K562 (cell line): Measurements from ENCODE around the gene MMP7. TPM values are rescaled to one million over a fixed set of nuclear protein-coding genes. Genes with fewer than 3 reads are reported as not detected.

Source experiments
- ATAC-seq: fragments of 200-7000 bp; cut with Tn5 transposase; 3 replicates; pipeline ENCODE4 v1.9.1; 2020; ENCODE audit warnings: moderate library complexity
- BruUV-seq: library from RNA; stranded (reverse); fragments of 400-500 nt; replicated peaks from 2 replicates; lab custom pipeline; 2021; lab: Mats Ljungman, UMichigan
- CTCF ChIA-PET: fragments of 300-600 bp; formaldehyde crosslinking; extraction: SDS; loops from one replicate; lab custom pipeline; 2021; ENCODE audit warnings: low intra/inter-chr PET ratio; lab: Yijun Ruan, JAX
- POLR2A ChIA-PET: fragments of 300-600, 350-650 bp; sonication (Branson Sonifier 250); formaldehyde crosslinking; extraction: SDS; loops from one replicate; lab custom pipeline; 2021; ENCODE audit warnings: antibody characterized with exemption, inconsistent platforms; lab: Yijun Ruan, JAX
- DNase-seq, 4 experiments: peaks; one replicate each; pipeline versions ENCODE4 v3.0.0 to v3.0.0-alpha.2; 2011 to 2018; ENCODE audit warnings: low spot score in 3 of 4, mixed read lengths in 3 of 4; ENCODE audit errors: extremely low read depth in 1 of 4
- FAIRE-seq: peaks from 2 replicates; lab custom pipeline; 2011; peaks lifted over from hg19 to GRCh38; lab: Jason Lieb, UNC
- H2AFZ ChIP-seq: 2 replicates; pipeline ENCODE4 v1.6.0; 2011; ENCODE audit warnings: low read depth, low read length, control low read depth, inconsistent platforms
- H3K27ac ChIP-seq: fragments of 200-600 bp; 3 replicates; pipeline ENCODE4 v1.8.0; 2011; ENCODE audit warnings: low read depth, mild to moderate bottlenecking, control low read depth, inconsistent platforms, low read length, moderate library complexity, mixed read lengths; ENCODE audit errors: extremely low read depth
- H3K27me3 ChIP-seq, 2 experiments: fragments of 300-600 bp in 1 of 2; 2 replicates in 1 of 2; 3 replicates in 1 of 2; pipeline versions ENCODE4 v1.6.0 to v1.8.0; 2011; ENCODE audit warnings: inconsistent platforms in 2 of 2, low read length in 2 of 2, mild to moderate bottlenecking in 1 of 2, mixed read lengths in 1 of 2, moderate library complexity in 1 of 2; ENCODE audit not compliant: control insufficient read depth in 2 of 2, insufficient read depth in 2 of 2
- H3K36me3 ChIP-seq: fragments of 300-600 bp; 3 replicates; pipeline ENCODE4 v1.8.0; 2011; ENCODE audit warnings: mild to moderate bottlenecking, low read length, inconsistent platforms; ENCODE audit not compliant: control insufficient read depth, insufficient read depth
- H3K4me1 ChIP-seq, 2 experiments: fragments of 200-600 bp in 1 of 2; replicated peaks in 1 of 2; 2 replicates in 1 of 2; 3 replicates in 1 of 2; pipeline versions ENCODE4 v1.5.1 to v1.8.0; 2011; ENCODE audit warnings: inconsistent platforms in 2 of 2, low read length in 2 of 2, mild to moderate bottlenecking in 1 of 2, mixed read lengths in 1 of 2, moderate library complexity in 1 of 2; ENCODE audit not compliant: control insufficient read depth in 2 of 2, insufficient read depth in 2 of 2
- H3K4me2 ChIP-seq: 2 replicates; pipeline ENCODE4 v1.6.1; 2011; ENCODE audit warnings: low read length, control low read depth, inconsistent platforms, mixed read lengths; ENCODE audit not compliant: insufficient read depth
- H3K4me3 ChIP-seq: fragments of 200-600 bp; sonication (generic), shearing (Covaris generic); 2 replicates; pipeline ENCODE4 v1.5.1; 2016; ENCODE audit warnings: control low read depth, inconsistent platforms
- H3K79me2 ChIP-seq: fragments of 200-600 bp; 3 replicates; pipeline ENCODE4 v1.8.0; 2011; ENCODE audit warnings: low read length, inconsistent platforms; ENCODE audit not compliant: control insufficient read depth, insufficient read depth
- H3K9ac ChIP-seq, 2 experiments: 2 replicates each; pipeline versions ENCODE4 v1.6.0 to v1.6.1; 2011; ENCODE audit warnings: low read depth in 2 of 2, low read length in 2 of 2, control low read depth in 1 of 2, inconsistent platforms in 1 of 2, mild to moderate bottlenecking in 1 of 2, mixed read lengths in 1 of 2; ENCODE audit not compliant: insufficient read depth in 1 of 2
- H3K9me1 ChIP-seq: one replicate; pipeline ENCODE4 v1.6.0; 2011; ENCODE audit warnings: inconsistent platforms, mild to moderate bottlenecking, low read length, moderate library complexity; ENCODE audit not compliant: control insufficient read depth, insufficient read depth
- H3K9me3 ChIP-seq: replicated peaks from 2 replicates; pipeline ENCODE4 v1.5.1; 2011; ENCODE audit warnings: low read depth, low read length, inconsistent platforms; ENCODE audit not compliant: control insufficient read depth, insufficient read depth
- H4K20me1 ChIP-seq: replicated peaks from 2 replicates; pipeline ENCODE4 v1.6.1; 2011; ENCODE audit warnings: low read length, inconsistent platforms, mixed read lengths; ENCODE audit not compliant: control insufficient read depth, insufficient read depth
- CBX8 ChIP-seq: fragments of 200-600 bp; sonication (generic); IDR thresholded peaks from 2 replicates; pipeline ENCODE4 v1.6.1; 2012; ENCODE audit warnings: borderline replicate concordance, mixed run types, low read depth, mild to moderate bottlenecking, moderate library complexity, mixed read lengths, low read length, control low read depth, inconsistent platforms; ENCODE audit not compliant: poor library complexity, severe bottlenecking; ENCODE audit errors: extremely low read depth
- COPS2 ChIP-seq: fragments of 450-650 bp; conservative IDR thresholded peaks from 2 replicates; pipeline ENCODE4 v1.6.1; 2016; ENCODE audit warnings: mild to moderate bottlenecking, moderate library complexity
- EP400 ChIP-seq: fragments of 450-650 bp; IDR thresholded peaks from 2 replicates; pipeline ENCODE4 v1.6.1; 2017; ENCODE audit warnings: antibody characterized with exemption, mild to moderate bottlenecking, moderate library complexity
- HSF4 ChIP-seq: fragments of 250-450 bp; sonication (Bioruptor Pico); IDR thresholded peaks from 2 replicates; pipeline ENCODE4 v2.1.2; 2022; ENCODE audit warnings: mild to moderate bottlenecking, moderate library complexity, borderline replicate concordance
- KHSRP ChIP-seq: fragments of 450-650 bp; IDR thresholded peaks from 2 replicates; pipeline ENCODE4 v1.6.1; 2017
- KLF16 ChIP-seq: IDR thresholded peaks from 2 replicates; pipeline ENCODE4 v1.6.1; 2016; ENCODE audit warnings: antibody characterized with exemption
- MECOM ChIP-seq: fragments of 250-450 bp; sonication (Bioruptor Pico); IDR thresholded peaks from 2 replicates; pipeline ENCODE4 v1.8.0; 2022; ENCODE audit warnings: inconsistent platforms
- POLR2G ChIP-seq: fragments of 200-400 bp; formaldehyde crosslinking; IDR thresholded peaks from 2 replicates; pipeline ENCODE4 v1.6.1; 2017; ENCODE audit warnings: low read depth, mild to moderate bottlenecking, antibody characterized with exemption, low read length, moderate library complexity
- SRSF7 ChIP-seq: fragments of 200-400 bp; formaldehyde crosslinking; optimal IDR thresholded peaks from 2 replicates; pipeline ENCODE3; 2017; ENCODE audit warnings: mild to moderate bottlenecking, low read depth, low read length
- YBX1 ChIP-seq: fragments of 450-650 bp; IDR thresholded peaks from 2 replicates; pipeline ENCODE4 v1.7.1; 2016; ENCODE audit warnings: mild to moderate bottlenecking
- ZBTB1 ChIP-seq: sonication (generic); formaldehyde crosslinking; IDR thresholded peaks from 2 replicates; pipeline ENCODE4 v1.8.1; 2023; ENCODE audit warnings: missing genetic modification reagents, low read depth, mild to moderate bottlenecking, borderline replicate concordance
- ZNF695 ChIP-seq: fragments of 450-650 bp; formaldehyde crosslinking; IDR thresholded peaks from 2 replicates; pipeline ENCODE4 v1.4.0; 2020; ENCODE audit warnings: mild to moderate bottlenecking, moderate library complexity
- WGBS: fragments of 100-300 bp; shearing (Covaris generic); methylation state at CpG from one replicate; pipeline ENCODE4 v1.1.6; 2016; ENCODE audit warnings: low coverage, mixed read lengths; ENCODE audit not compliant: insufficient coverage; ENCODE audit errors: missing lambda C conversion rate; 5-methylcytosine and 5-hydroxymethylcytosine counted together
- in situ Hi-C: fragments of 300-500 bp; cut with MboI; formaldehyde crosslinking; loops from 4 replicates; pipeline ENCODE4 v1.15.0; 2018; ENCODE audit warnings: inconsistent platforms, mixed read lengths
- intact Hi-C: fragments of 100-400 bp; cut with micrococcal nuclease; formaldehyde crosslinking; loops from 2 replicates; pipeline ENCODE4 v1.14.2; 2022
- polyA plus RNA-seq, 8 experiments: library from polyadenylated mRNA; depleted of rRNA in 4 of 8; stranded (reverse) in 5 of 8; unstranded in 3 of 8; fragments of >200 nt; fragmentation: Nextera tagmentation in 2 of 8; fragmentation: Illumina TruSeq in 1 of 8; extraction: Ambion mirVana in 2 of 8; extraction: Trizol in 1 of 8; gene quantifications; 2 replicates each; pipeline versions ENCODE4 v1.2.1 to v1.2.3, GENCODE V29; 2011 to 2014; ENCODE audit warnings: inconsistent platforms in 1 of 8, missing spikeins in 1 of 8
- total RNA-seq, 7 experiments: library from RNA; depleted of rRNA in 6 of 7; stranded (reverse); fragments of >200 nt in 6 of 7; fragmentation: Illumina TruSeq in 2 of 7; extraction: Trizol in 2 of 7; gene quantifications; 2 replicates each; pipeline versions ENCODE4 v1.2.1 to v1.2.3, GENCODE V29; 2011 to 2021; ENCODE audit warnings: low replicate concordance in 1 of 7
- TF ChIP-seq, protein P1 (sequence below), 2 experiments: fragments of 250-450 bp in 1 of 2; fragments of 450-650 bp in 1 of 2; sonication (Bioruptor Pico) in 1 of 2; IDR thresholded peaks; 2 replicates each; pipeline versions ENCODE4 v1.6.1 to v1.8.0; 2016 to 2021; ENCODE audit warnings: mild to moderate bottlenecking in 2 of 2, moderate library complexity in 2 of 2, missing compliant biosample characterization in 1 of 2, missing genetic modification characterization in 1 of 2
- TF ChIP-seq, protein P2 (sequence below): fragments of 250-450 bp; sonication (Bioruptor Pico); IDR thresholded peaks from 2 replicates; pipeline ENCODE4 v1.5.1; 2021; ENCODE audit warnings: mild to moderate bottlenecking
- TF ChIP-seq, protein P3 (sequence below): sonication (generic); formaldehyde crosslinking; IDR thresholded peaks from 2 replicates; pipeline ENCODE4 v1.8.0; 2022; ENCODE audit warnings: missing genetic modification reagents, mild to moderate bottlenecking, moderate library complexity, borderline replicate concordance
- TF ChIP-seq, protein P4 (sequence below): fragments of 250-450 bp; sonication (Bioruptor Pico); IDR thresholded peaks from 2 replicates; pipeline ENCODE4 v1.8.0; 2021; ENCODE audit warnings: mild to moderate bottlenecking, moderate library complexity

The MMP7 gene
- total and polyA plus RNA-seq, 9 of the 15 experiments (the other 6 are each of a cell fraction or from before 2014, with no cell fraction given): 0.13 TPM; not detected in 8

DNA sequence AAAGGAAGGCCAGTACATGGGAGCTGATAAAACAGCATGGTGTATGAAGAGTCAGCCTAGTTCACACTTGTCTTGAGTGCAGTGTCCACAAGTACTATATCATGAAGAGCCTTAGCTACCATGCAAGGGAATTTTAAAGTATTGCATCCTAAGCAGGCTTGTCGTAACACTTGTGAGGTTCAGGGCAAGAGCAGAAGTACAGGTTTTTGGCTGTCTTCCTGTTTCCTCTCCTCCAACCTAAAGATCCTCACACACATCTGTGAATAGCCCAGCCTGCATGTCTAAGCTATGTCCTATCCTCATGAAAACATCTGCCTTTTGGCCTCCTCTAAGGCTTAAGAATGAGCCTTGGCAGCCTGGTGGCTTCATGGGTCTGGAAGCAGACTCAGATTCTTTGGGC, 43.3 kb downstream of the MMP7 start:
- Histone ChIP-seq H3K9ac (no peak overlapping the region), H3K9me1 (no peaks in the 10 kb centered on the region), H4K20me1 (no peaks in the 10 kb centered on the region), H3K4me3 (no peak overlapping the region), H3K27ac (no peak overlapping the region), H3K79me2 (no peaks in the 10 kb centered on the region), H3K36me3 (no peaks in the 10 kb centered on the region), H3K4me1 (no peaks in the 10 kb centered on the region)
- ATAC-seq (no peak; the same call in 2 of the 3 replicates), FAIRE-seq (no peak)
- in situ Hi-C loops (no loop called here), intact Hi-C loops (no loop called here)
- WGBS: 24% methylated on average over 1 of the region's 1 CpG
- no TSS peak for BruUV-seq
- TF ChIP-seq, protein P1, sequence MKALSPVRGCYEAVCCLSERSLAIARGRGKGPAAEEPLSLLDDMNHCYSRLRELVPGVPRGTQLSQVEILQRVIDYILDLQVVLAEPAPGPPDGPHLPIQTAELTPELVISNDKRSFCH (CRISPR knock-in tag; IDR thresholded peaks at IDR 0.05): no peak
- TF ChIP-seq, protein P1 (tag; IDR thresholded peaks at IDR 0.05): no peak
- TF ChIP-seq ZNF695 (no peak), YBX1 (no peak), COPS2 (no peak), KLF16 (no peak), CBX8 (no peak), EP400 (no peak), KHSRP (no peak), MECOM (CRISPR knock-in tag) (no peak), HSF4 (CRISPR knock-in tag) (no peak), ZBTB1 (CRISPR knock-in tag) (no peak), POLR2G (no peak), SRSF7 (no peak)
- TF ChIP-seq, protein P2, sequence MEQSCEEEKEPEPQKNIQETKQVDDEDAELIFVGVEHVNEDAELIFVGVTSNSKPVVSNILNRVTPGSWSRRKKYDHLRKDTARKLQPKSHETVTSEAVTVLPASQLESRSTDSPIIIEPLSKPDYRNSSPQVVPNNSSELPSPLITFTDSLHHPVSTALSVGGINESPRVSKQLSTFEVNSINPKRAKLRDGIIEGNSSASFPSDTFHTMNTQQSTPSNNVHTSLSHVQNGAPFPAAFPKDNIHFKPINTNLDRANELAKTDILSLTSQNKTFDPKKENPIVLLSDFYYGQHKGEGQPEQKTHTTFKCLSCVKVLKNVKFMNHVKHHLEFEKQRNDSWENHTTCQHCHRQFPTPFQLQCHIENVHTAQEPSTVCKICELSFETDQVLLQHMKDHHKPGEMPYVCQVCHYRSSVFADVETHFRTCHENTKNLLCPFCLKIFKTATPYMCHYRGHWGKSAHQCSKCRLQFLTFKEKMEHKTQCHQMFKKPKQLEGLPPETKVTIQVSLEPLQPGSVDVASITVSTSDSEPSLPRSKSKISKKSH (CRISPR knock-in tag): no peak
- TF ChIP-seq, protein P3, sequence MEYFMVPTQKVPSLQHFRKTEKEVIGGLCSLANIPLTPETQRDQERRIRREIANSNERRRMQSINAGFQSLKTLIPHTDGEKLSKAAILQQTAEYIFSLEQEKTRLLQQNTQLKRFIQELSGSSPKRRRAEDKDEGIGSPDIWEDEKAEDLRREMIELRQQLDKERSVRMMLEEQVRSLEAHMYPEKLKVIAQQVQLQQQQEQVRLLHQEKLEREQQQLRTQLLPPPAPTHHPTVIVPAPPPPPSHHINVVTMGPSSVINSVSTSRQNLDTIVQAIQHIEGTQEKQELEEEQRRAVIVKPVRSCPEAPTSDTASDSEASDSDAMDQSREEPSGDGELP (CRISPR knock-in tag): no peak
- TF ChIP-seq, protein P4, sequence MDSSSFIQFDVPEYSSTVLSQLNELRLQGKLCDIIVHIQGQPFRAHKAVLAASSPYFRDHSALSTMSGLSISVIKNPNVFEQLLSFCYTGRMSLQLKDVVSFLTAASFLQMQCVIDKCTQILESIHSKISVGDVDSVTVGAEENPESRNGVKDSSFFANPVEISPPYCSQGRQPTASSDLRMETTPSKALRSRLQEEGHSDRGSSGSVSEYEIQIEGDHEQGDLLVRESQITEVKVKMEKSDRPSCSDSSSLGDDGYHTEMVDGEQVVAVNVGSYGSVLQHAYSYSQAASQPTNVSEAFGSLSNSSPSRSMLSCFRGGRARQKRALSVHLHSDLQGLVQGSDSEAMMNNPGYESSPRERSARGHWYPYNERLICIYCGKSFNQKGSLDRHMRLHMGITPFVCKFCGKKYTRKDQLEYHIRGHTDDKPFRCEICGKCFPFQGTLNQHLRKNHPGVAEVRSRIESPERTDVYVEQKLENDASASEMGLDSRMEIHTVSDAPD (CRISPR knock-in tag): no peak
- TF ChIP-seq, all 486 proteins: peak for 0
- no peak overlapping the region for H3K4me2 ChIP-seq
- DNase-seq: no peak
- 0 out of 2 replicates have a peak overlapping the region, but pooled peaks have one; percentile 8 for H2AFZ ChIP-seq
- no peaks in the 10 kb centered on the region for H3K9me3 ChIP-seq
- ChIA-PET CTCF (no interaction called here), POLR2A (interaction anchor here (0.6 kb wide), 1 partner anchor 35 kb away, joined by 3 read pairs; no protein-coding TSS in a partner anchor)
- peaks cover 2 to 8% of the 10 kb centered on the region in 2 experiments; a peak in 1 of 5 replicates for H3K27me3 ChIP-seq
